Stomach (tissue), 4 donors: ENCODE data around the gene LIM2.

Source experiments
- EP300 ChIP-seq: sonication (generic); formaldehyde crosslinking; IDR thresholded peaks from one replicate; pipeline ENCODE4 v1.6.1; 2017; ENCODE audit warnings: antibody characterized with exemption
- POLR2AphosphoS5 ChIP-seq, 3 donors: sonication (generic); formaldehyde crosslinking; IDR thresholded peaks; one replicate each; pipeline ENCODE4 v1.6.1; 2016; ENCODE audit warnings: antibody characterized with exemption in 3 of 3
- TF ChIP-seq, protein P1 (sequence below), 7 experiments: fragments of 450-650 bp in 4 of 7; fragments of 200-600 bp in 3 of 7; sonication (generic) in 3 of 7; IDR thresholded peaks; one replicate each; pipeline ENCODE4 v1.5.1; 2016 to 2019; ENCODE audit warnings: antibody characterized with exemption in 7 of 7, control low read depth in 2 of 7, mild to moderate bottlenecking in 1 of 7

DNA sequence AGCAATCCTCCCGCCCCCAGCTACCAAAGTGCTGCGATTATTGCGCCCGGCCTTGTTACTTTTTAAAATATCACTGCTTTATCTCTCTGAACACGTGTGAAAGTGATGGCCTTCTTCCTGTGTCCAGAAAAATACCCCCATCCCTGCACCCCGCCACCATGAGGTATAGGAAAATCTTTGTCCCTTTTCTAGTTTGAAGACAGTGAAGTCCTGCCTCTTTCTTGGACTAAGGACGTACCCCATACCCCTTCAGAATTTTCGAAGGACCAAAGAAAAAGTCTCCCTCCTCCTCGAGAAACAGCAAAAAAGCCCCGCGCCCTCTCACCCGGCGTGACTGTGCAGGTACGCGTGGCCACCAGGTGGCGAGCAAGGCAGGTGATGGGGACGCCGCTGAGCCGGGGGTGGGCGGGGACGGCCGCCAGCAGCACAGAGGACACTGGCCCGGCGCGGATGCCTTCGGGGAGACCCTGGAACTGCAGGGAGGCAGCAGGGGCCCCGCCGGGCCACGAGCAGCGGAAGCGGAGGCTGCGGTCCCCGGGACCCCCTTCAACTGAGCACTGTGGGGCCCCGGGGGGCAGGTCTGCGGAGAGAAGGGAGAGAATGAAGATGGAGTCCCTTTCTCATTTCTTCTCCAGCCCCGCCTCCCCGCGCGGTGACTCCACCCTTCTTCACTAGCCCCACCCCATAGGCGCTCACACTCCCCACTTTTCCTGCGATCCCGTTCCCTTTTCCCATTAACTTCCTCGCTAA, 49.0 kb downstream of the LIM2 start:
- TF ChIP-seq POLR2AphosphoS5 (IDR thresholded peaks at IDR 0.05), result no peak
- TF ChIP-seq EP300, result no peak
- TF ChIP-seq, protein P1, sequence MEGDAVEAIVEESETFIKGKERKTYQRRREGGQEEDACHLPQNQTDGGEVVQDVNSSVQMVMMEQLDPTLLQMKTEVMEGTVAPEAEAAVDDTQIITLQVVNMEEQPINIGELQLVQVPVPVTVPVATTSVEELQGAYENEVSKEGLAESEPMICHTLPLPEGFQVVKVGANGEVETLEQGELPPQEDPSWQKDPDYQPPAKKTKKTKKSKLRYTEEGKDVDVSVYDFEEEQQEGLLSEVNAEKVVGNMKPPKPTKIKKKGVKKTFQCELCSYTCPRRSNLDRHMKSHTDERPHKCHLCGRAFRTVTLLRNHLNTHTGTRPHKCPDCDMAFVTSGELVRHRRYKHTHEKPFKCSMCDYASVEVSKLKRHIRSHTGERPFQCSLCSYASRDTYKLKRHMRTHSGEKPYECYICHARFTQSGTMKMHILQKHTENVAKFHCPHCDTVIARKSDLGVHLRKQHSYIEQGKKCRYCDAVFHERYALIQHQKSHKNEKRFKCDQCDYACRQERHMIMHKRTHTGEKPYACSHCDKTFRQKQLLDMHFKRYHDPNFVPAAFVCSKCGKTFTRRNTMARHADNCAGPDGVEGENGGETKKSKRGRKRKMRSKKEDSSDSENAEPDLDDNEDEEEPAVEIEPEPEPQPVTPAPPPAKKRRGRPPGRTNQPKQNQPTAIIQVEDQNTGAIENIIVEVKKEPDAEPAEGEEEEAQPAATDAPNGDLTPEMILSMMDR (IDR thresholded peaks at IDR 0.05), result peak in 5 of 7 experiments; percentile 78 to 93 (median 87)
